ENCODE results near the gene NCBP2.

The NCBP2 gene

GRCh38 chr3:196969134-196969659 is 26.9 kb upstream of the NCBP2 start:
- H3K4me3 ChIP-seq (ENCODE audit: low read depth, low read length): peak overlapping the region; percentile 69
- DNase-seq (ENCODE audit: low read depth): no peak

GRCh38 chr3:196968233-196969133 is 26.2 kb upstream of the NCBP2 start, which contains the start of gene PIGZ:
Gene PIGZ, minus strand, starts transcription at chr3:196968833. Its CDS starts 16,802 bp downstream, at chr3:196952031.
- DNase-seq (ENCODE audit: low read depth): no peak
- H3K4me3 ChIP-seq (ENCODE audit: low read depth, low read length): peak within 1 kb of the TSS; percentile 69

- no peak for DNase-seq (ENCODE audit: low read depth)
- peak overlapping the region; percentile 69 for H3K4me3 ChIP-seq (ENCODE audit: low read depth, low read length)
These were observed 25.3 kb upstream of the NCBP2 start for GRCh38 chr3:196967412-196968232.

GRCh38 chr3:196966526-196967401 is 24.4 kb upstream of the NCBP2 start:
- DNase-seq (ENCODE audit: low read depth): no peak
- no peak overlapping the region for H3K4me3 ChIP-seq (ENCODE audit: low read depth, low read length)

- no peak overlapping the region for H3K4me3 ChIP-seq (ENCODE audit: low read depth, low read length)
- no peak for DNase-seq (ENCODE audit: low read depth)
These were observed 23.5 kb upstream of the NCBP2 start for GRCh38 chr3:196965804-196966173.

GRCh38 chr3:196965112-196965803 is 22.9 kb upstream of the NCBP2 start:
- no peak for DNase-seq (ENCODE audit: low read depth)
- no peak overlapping the region for H3K4me3 ChIP-seq (ENCODE audit: low read depth, low read length)

GRCh38 chr3:196963631-196963953 is 21.3 kb upstream of the NCBP2 start:
- H3K4me3 ChIP-seq (ENCODE audit: low read depth, low read length): no peak overlapping the region
- no peak for DNase-seq (ENCODE audit: low read depth)

GRCh38 chr3:196962930-196963630 is 20.8 kb upstream of the NCBP2 start:
- no peak overlapping the region for H3K4me3 ChIP-seq (ENCODE audit: low read depth, low read length)
- DNase-seq (ENCODE audit: low read depth): no peak

- no peak for DNase-seq (ENCODE audit: low read depth)
- H3K4me3 ChIP-seq (ENCODE audit: low read depth, low read length): no peak overlapping the region
These were observed 20.0 kb upstream of the NCBP2 start for GRCh38 chr3:196962108-196962929.

- no peak for DNase-seq (ENCODE audit: low read depth)
- no peak overlapping the region for H3K4me3 ChIP-seq (ENCODE audit: low read depth, low read length)
These were observed 12.5 kb upstream of the NCBP2 start for GRCh38 chr3:196954832-196955231.

- DNase-seq (ENCODE audit: low read depth): no peak
- H3K4me3 ChIP-seq (ENCODE audit: low read depth, low read length): no peak overlapping the region
These were observed 9.0 kb upstream of the NCBP2 start for GRCh38 chr3:196951371-196951770.

- H3K4me3 ChIP-seq (ENCODE audit: low read depth, low read length): no peak overlapping the region
- DNase-seq (ENCODE audit: low read depth): no peak
These were observed 7.4 kb upstream of the NCBP2 start for GRCh38 chr3:196949750-196950149.

GRCh38 chr3:196949285-196949619 is 6.9 kb upstream of the NCBP2 start:
- DNase-seq (ENCODE audit: low read depth): no peak
- H3K4me3 ChIP-seq (ENCODE audit: low read depth, low read length): no peak overlapping the region

- DNase-seq (ENCODE audit: low read depth): no peak
These were observed 6.3 kb upstream of the NCBP2 start for GRCh38 chr3:196948442-196949284.

GRCh38 chr3:196947860-196948441 is 5.6 kb upstream of the NCBP2 start:
- no peak for DNase-seq (ENCODE audit: low read depth)
- no peak overlapping the region for H3K4me3 ChIP-seq (ENCODE audit: low read depth, low read length)

More at GRCh38 chr3:196948442-196949284, 6.3 kb upstream of the NCBP2 start:
- H3K4me3 ChIP-seq (ENCODE audit: low read depth, low read length): no peak overlapping the region

- DNase-seq (ENCODE audit: low read depth): no peak
- no peak overlapping the region for H3K4me3 ChIP-seq (ENCODE audit: low read depth, low read length)
These were observed 5.0 kb upstream of the NCBP2 start for GRCh38 chr3:196947136-196947859.
